Vagina (tissue), 2 donors: ENCODE results near the gene NSMCE1.

Source experiments
- CTCF ChIP-seq, 3 experiments: fragments of 450-650 bp in 2 of 3; fragments of 200-600 bp in 1 of 3; sonication (generic) in 1 of 3; IDR thresholded peaks; one replicate each; pipeline ENCODE4 v1.5.1; 2017 to 2019; ENCODE audit warnings: antibody characterized with exemption in 3 of 3, mild to moderate bottlenecking in 2 of 3, moderate library complexity in 2 of 3
- POLR2AphosphoS5 ChIP-seq, 2 donors: sonication (generic); formaldehyde crosslinking; IDR thresholded peaks; one replicate each; pipeline ENCODE4 v1.9.0; 2017; ENCODE audit warnings: antibody characterized with exemption in 2 of 2, mild to moderate bottlenecking in 2 of 2, low read depth in 1 of 2; ENCODE audit not compliant: insufficient read depth in 1 of 2

- TF ChIP-seq POLR2AphosphoS5 (IDR thresholded peaks at IDR 0.05; ENCODE audit: insufficient read depth in 1 of 2, low read depth in 1 of 2): no peak
- TF ChIP-seq CTCF (IDR thresholded peaks at IDR 0.05): no peak
Observed at GRCh38 chr16:27284865-27285675, 16.5 kb upstream of the NSMCE1 start.
